ENCODE measurements around the gene CFLAR.
"Not testable (repeated sequence)": the region's sequence is repeated elsewhere in the genome, so short reads cannot be mapped to it uniquely, and the experiment has no call there.

CFLAR gene

GRCh38 chr2:201149064-201149820 is 33.3 kb downstream of the CFLAR start:
- no peak for DNase-seq (ENCODE audit: low read depth, low spot score)

DNA sequence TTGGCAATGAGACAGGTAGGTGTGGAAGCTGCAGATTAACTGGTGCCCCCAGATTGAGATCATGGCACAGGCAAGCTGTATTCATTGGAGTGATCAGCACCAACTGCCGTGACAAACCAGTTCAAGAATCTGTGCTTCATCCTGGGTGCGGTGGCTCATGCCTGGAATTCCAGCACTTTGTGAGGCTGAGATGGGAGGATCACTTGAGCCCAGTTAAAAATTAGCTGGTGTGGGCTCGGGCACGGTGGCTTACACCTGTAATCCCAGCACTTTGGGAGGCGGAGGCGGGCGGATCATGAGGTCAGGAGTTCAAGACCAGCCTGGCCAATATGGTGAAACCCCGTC is 33.8 kb downstream of the CFLAR start:
- peak; percentile 59 for DNase-seq (ENCODE audit: low read depth, low spot score)

DNA sequence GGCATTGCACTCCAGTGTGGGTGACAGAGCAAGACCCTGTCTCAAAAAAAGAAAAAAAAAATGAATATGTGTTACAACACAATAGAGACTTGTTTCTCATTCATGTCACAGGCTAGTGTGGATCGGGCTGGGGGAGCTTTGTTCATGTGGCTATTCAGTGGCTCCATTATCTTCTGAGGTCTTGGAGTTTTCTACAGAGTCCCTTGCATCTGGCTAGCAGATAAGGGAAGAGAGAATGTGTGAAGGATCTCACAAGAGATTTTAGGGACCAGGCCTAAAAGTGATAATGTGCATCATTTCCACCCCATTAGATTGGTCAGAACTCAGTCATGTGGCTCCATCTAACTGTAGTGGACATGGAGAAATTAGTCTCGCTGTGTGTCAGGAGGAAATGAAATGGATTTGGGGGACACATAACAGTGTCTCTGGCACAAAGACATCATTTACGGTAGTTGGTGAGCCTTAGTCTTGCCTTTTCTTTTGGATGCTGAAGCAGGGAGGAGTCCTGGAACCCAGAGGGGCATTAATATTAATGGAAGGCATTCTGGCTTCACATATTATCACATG is 34.6 kb downstream of the CFLAR start:
- no peak for DNase-seq (ENCODE audit: low read depth, low spot score)

- no peak for DNase-seq (ENCODE audit: low read depth, low spot score)
Observed at GRCh38 chr2:201151127-201151981, 35.4 kb downstream of the CFLAR start.

DNA sequence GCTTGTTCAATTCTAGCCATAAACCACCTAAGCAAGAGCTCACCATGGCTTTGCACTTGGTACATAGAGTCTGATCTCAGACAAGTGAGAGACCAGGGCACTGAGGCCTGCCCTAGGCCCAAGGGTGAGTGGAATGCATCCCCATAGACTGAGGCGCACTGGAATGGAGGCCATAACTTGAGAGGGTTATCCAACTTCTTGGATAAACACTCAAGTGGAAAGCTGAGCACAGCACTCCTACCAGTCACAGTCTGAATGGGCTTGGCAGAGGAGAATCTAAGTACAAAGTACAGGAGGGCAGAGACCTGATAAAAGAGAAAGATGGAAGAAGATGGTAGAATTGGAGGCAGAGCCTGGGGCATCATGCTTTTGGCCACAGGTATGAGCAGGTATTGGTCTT is 36.6 kb downstream of the CFLAR start:
- DNase-seq (ENCODE audit: low read depth, low spot score), result no peak

GRCh38 chr2:201152999-201153815 is 37.2 kb downstream of the CFLAR start:
- DNase-seq (ENCODE audit: low read depth, low spot score), result no peak

DNA sequence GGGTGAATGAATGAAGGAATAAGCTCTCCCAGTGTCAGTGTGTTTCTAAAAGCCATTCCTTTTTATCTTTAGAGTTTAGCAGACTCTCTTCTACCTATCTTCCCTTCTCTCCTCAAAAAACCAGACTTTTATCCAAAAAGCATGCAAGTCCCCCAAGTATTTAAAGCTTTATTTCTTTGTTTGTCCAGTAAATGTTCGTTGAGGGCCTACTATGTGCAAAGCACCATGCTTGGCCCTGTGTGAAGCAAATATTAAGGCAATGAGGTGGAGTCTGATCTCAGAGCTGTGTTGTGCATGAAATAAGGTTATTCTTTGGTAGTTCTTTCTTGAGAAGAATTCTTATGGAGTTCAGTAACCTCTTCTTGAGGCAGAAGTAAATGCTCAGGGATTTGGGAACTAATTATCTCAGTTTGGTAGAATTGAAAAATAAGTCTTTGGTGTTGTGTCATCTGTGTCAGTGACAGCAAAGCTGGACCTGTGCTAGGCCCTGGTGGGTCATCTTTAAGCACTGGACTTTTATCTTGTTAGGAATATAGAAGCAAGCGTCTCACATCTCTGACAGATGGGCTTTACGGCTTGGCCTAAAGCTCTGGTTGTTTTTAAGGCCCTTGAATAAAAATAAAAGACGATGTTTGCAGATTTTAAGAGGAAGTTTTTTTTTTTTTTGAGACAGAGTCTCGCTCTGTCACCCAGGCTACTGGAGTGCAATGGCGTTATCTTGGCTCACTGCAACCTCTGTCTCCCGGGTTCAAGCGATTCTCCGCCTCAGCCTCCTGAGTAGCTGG is 38.8 kb downstream of the CFLAR start:
- DNase-seq (ENCODE audit: low read depth, low spot score), result no peak

GRCh38 chr2:201156036-201156435 is 40.1 kb downstream of the CFLAR start:
- DNase-seq (ENCODE audit: low read depth, low spot score), result no peak

GRCh38 chr2:201156640-201157039 is 40.7 kb downstream of the CFLAR start:
- no peak for DNase-seq (ENCODE audit: low read depth, low spot score)

- no peak for DNase-seq (ENCODE audit: low read depth, low spot score)
Observed at GRCh38 chr2:201157694-201158093, 41.7 kb downstream of the CFLAR start.

- DNase-seq (ENCODE audit: low read depth, low spot score), result peak; percentile 80
Observed at GRCh38 chr2:201158111-201158929, 42.4 kb downstream of the CFLAR start.

DNA sequence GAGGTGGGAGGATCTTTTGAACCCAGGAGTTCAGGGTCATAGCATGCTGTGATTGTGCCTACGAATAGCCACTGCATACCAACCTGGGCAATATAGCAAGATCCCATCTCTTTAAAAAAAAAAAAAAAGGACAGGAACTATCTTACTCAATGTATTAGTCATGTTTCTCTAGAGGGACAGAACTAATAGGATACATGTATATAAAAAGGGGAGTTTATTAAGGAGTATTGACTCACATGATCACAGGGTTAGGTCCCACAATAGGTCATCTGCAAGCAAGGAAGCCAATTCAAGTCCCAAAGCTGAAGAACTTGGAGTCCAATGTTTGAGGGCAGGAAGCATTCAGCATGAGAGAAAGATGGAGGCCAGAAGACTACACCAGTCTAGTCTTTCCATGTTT is 48.2 kb downstream of the CFLAR start:
- DNase-seq (ENCODE audit: low read depth, low spot score), result no peak

DNA sequence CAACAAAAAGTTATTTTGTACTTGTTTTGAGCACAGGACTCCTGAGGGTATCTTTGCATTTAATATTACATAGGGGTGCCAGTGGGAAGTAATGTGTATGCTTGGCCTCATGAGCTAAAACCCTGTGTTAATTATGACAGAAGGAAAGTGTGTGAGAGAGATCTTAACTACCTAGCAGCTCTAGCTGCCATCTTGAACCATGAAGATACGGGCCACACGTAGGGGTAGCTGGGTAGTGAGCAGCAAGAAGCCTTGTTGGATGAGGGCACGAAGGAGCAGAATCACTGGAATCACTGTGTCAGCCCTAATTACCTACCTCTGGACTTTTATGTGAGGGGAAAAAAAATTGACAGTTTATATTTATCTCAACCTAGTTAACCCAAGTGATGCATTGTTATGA is 51.6 kb downstream of the CFLAR start:
- no peak for DNase-seq (ENCODE audit: low read depth, low spot score)

GRCh38 chr2:201168496-201168895 is 52.5 kb downstream of the CFLAR start:
- not testable (repeated sequence) for DNase-seq (ENCODE audit: low read depth, low spot score)

DNA sequence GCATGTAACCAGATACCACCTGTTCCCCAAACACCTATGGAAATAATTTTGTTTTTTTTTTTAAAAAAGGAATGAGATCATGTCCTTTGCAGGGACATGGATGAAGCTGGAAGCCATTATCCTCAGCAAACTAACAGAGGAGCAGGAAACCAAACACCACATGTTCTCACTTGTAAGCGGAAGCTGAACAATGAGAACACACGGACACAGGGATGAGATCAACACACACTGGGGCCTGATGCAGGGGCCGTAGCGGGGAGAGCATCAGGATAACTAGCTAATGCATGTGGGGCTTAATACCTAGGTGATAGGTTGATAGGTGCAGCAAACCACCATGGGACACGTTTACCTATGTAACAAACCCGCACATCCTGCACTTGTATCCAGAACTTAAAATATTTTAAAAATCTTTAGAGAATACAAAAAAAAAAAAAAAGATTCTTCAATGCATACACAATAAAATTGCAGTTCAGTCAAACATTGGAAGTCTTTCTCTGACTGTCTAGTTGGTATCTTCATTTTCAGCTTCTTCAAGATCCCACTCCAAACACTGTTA is 55.4 kb downstream of the CFLAR start:
- no peak for DNase-seq (ENCODE audit: low read depth, low spot score)

- no peak for DNase-seq (ENCODE audit: low read depth, low spot score)
Observed at GRCh38 chr2:201172279-201172678, 56.3 kb downstream of the CFLAR start.

GRCh38 chr2:201174687-201175086 is 58.7 kb downstream of the CFLAR start:
- DNase-seq (ENCODE audit: low read depth, low spot score), result peak; percentile 23

DNA sequence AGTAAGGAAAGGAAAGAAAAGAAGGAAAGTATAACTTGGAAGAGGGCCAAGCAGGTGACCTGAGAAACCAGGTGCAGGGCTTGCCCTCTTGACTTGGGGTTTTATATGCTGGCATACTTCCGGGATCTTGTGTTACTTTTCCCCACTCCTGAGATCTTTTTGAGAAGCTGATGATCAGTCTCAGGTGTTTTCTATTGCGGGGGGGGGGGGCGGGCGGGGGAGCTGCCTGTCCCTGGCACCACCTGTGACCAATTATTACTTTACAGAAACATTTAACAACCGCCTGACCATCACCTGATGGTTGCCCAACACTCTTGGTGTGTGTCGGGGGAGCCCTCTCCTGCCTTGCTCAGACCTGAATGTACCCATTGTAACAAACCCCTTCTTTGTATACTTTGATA is 60.1 kb downstream of the CFLAR start:
- DNase-seq (ENCODE audit: low read depth, low spot score), result no peak

DNA sequence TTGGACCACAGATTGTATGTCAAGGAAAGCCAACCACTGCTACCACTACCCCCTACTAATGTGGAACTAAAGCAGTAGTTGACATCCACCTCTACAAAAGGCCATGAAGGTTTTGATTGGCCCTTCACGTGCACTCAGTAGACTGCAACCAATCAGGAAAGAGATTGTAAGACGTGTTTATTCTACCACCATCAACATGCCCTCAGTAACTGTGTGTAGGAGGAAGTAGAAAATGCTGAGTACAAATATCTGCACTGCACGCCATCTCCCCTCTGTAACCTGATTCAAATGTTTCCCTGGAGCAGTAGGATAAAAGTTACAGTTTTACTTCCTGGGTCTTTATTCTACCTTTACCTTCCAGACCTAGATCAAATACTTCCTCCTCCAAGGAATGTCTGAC is 64.0 kb downstream of the CFLAR start:
- no peak for DNase-seq (ENCODE audit: low read depth, low spot score)

All from ELF-1 (cell line).